Endothelial cell of umbilical vein (primary cell): ENCODE measurements around the gene ARNT2. TPM values are rescaled to one million over a fixed set of nuclear protein-coding genes. Genes with fewer than 3 reads are reported as not detected.

Experiments
- BruUV-seq: library from RNA; stranded (reverse); fragments of 400-500 nt; replicated peaks from 2 replicates; lab custom pipeline; 2021; lab: Mats Ljungman, UMichigan
- CTCF ChIA-PET: fragments of 300-600, 350-600 bp; sonication (Branson Sonifier 250); formaldehyde crosslinking; loops from one replicate; lab custom pipeline; 2021; ENCODE audit warnings: antibody characterized with exemption, inconsistent platforms; lab: Charles Lee
- POLR2A ChIA-PET: fragments of 300-600, 350-600 bp; sonication (Branson Sonifier 250); formaldehyde crosslinking; loops from one replicate; lab custom pipeline; 2021; ENCODE audit warnings: antibody characterized with exemption, inconsistent platforms; lab: Charles Lee
- DNase-seq: peaks from one replicate; pipeline ENCODE4 v3.0.0-alpha.2; 2011; ENCODE audit warnings: low read depth, low spot score
- FAIRE-seq: peaks from 2 replicates; lab custom pipeline; 2011; peaks lifted over from hg19 to GRCh38; lab: Jason Lieb, UNC
- H2AFZ ChIP-seq: 2 replicates; pipeline ENCODE4 v1.6.0; 2012; ENCODE audit warnings: low read depth, low read length, control low read depth, inconsistent platforms
- H3K27ac ChIP-seq: 2 replicates; pipeline ENCODE4 v1.5.1; 2011; ENCODE audit warnings: low read depth, mild to moderate bottlenecking, control low read depth, low read length, moderate library complexity; ENCODE audit not compliant: insufficient read depth
- H3K27me3 ChIP-seq, 2 experiments: 2 replicates each; pipeline versions ENCODE4 v1.6.0 to v1.6.1; 2011; ENCODE audit warnings: low read length in 2 of 2, mixed read lengths in 1 of 2; ENCODE audit not compliant: control insufficient read depth in 2 of 2, insufficient read depth in 2 of 2
- H3K36me3 ChIP-seq, 2 experiments: 2 replicates in 1 of 2; 3 replicates in 1 of 2; pipeline ENCODE4 v1.5.1; 2011; ENCODE audit warnings: low read length in 2 of 2, mild to moderate bottlenecking in 1 of 2, moderate library complexity in 1 of 2; ENCODE audit not compliant: control insufficient read depth in 2 of 2, insufficient read depth in 2 of 2; ENCODE audit errors: extremely low read depth in 1 of 2
- H3K4me1 ChIP-seq: 3 replicates; pipeline ENCODE4 v1.5.1; 2011; ENCODE audit warnings: mild to moderate bottlenecking, low read length; ENCODE audit not compliant: control insufficient read depth, insufficient read depth; ENCODE audit errors: extremely low read depth
- H3K4me2 ChIP-seq: 2 replicates; pipeline ENCODE4 v1.6.1; 2011; ENCODE audit warnings: low read length, control low read depth, mixed read lengths; ENCODE audit not compliant: insufficient read depth
- H3K4me3 ChIP-seq, 3 experiments: fragments of 200-600 bp in 1 of 3; sonication (generic), shearing (Covaris generic) in 1 of 3; replicated peaks in 1 of 3; 2 replicates each; pipeline ENCODE4 v1.5.1; 2011 to 2016; ENCODE audit warnings: control low read depth in 3 of 3, low read length in 3 of 3, mild to moderate bottlenecking in 2 of 3, inconsistent platforms in 1 of 3, low read depth in 1 of 3, moderate library complexity in 1 of 3; ENCODE audit not compliant: insufficient read depth in 1 of 3
- H3K79me2 ChIP-seq: 2 replicates; pipeline ENCODE4 v1.6.0; 2012; ENCODE audit warnings: low read length, inconsistent platforms; ENCODE audit not compliant: control insufficient read depth, insufficient read depth
- H3K9ac ChIP-seq: replicated peaks from 2 replicates; pipeline ENCODE3; 2011; ENCODE audit warnings: low read length, control low read depth; ENCODE audit not compliant: insufficient read depth; ENCODE audit errors: extremely low read depth
- H3K9me1 ChIP-seq: replicated peaks from 3 replicates; pipeline ENCODE4 v1.6.0; 2011; ENCODE audit warnings: mild to moderate bottlenecking, low read length; ENCODE audit not compliant: control insufficient read depth, insufficient read depth; ENCODE audit errors: extremely low read depth
- H3K9me3 ChIP-seq: replicated peaks from 2 replicates; pipeline ENCODE4 v1.5.1; 2012; ENCODE audit warnings: low read length, inconsistent platforms; ENCODE audit not compliant: control insufficient read depth, insufficient read depth
- H4K20me1 ChIP-seq: replicated peaks from 2 replicates; pipeline ENCODE3; 2011; ENCODE audit warnings: mild to moderate bottlenecking, low read length; ENCODE audit not compliant: control insufficient read depth, insufficient read depth; ENCODE audit errors: extremely low read depth
- EZH2 ChIP-seq: IDR thresholded peaks from 2 replicates; pipeline ENCODE4 v1.6.1; 2012; ENCODE audit warnings: borderline replicate concordance, low read depth, mild to moderate bottlenecking, moderate library complexity, low read length, inconsistent platforms; ENCODE audit not compliant: severe bottlenecking
- FOS ChIP-seq: IDR thresholded peaks from 2 replicates; pipeline ENCODE4 v1.6.1; 2011; ENCODE audit warnings: mild to moderate bottlenecking, low read length, moderate library complexity, borderline replicate concordance; ENCODE audit not compliant: insufficient read depth
- JUN ChIP-seq: IDR thresholded peaks from 2 replicates; pipeline ENCODE4 v1.6.1; 2011; ENCODE audit warnings: borderline replicate concordance, low read depth; ENCODE audit not compliant: insufficient read length, insufficient read depth
- MAX ChIP-seq: IDR thresholded peaks from 2 replicates; pipeline ENCODE4 v1.6.1; 2011; ENCODE audit not compliant: insufficient read depth, insufficient read length
- MYC ChIP-seq: IDR thresholded peaks from one replicate; pipeline ENCODE4 v1.6.1; 2011; ENCODE audit warnings: mild to moderate bottlenecking, low read depth, low read length
- dilution Hi-C: fragments of 300-500 bp; cut with MboI; formaldehyde crosslinking; loops from one replicate; pipeline ENCODE4 v1.15.0; 2019; ENCODE audit warnings: low sequenced_read_pairs; ENCODE audit not compliant: extremely low pct_ligation_motif_present
- intact Hi-C: fragments of 100-400 bp; cut with micrococcal nuclease; formaldehyde crosslinking; loops from one replicate; pipeline ENCODE4 v1.10.0; 2022
- polyA plus RNA-seq, 4 experiments: library from polyadenylated mRNA; depleted of rRNA in 3 of 4; stranded (reverse) in 3 of 4; unstranded in 1 of 4; fragments of >200 nt; gene quantifications; 2 replicates each; pipeline versions ENCODE4 v1.2.1 to v1.2.3, GENCODE V29; 2011 to 2012; ENCODE audit warnings: missing spikeins in 1 of 4
- total RNA-seq: library from RNA; stranded (reverse); gene quantifications from 2 replicates; pipeline ENCODE4 v1.2.3, GENCODE V29; 2021
- TF ChIP-seq, protein P1 (sequence below), 2 donors: IDR thresholded peaks; 1 replicate in 1 of 2; 2 replicates in 1 of 2; pipeline ENCODE4 v1.5.1; 2011; ENCODE audit warnings: low read length in 2 of 2, mild to moderate bottlenecking in 2 of 2, moderate library complexity in 2 of 2, control low read depth in 1 of 2, inconsistent platforms in 1 of 2, low read depth in 1 of 2; ENCODE audit not compliant: insufficient read depth in 1 of 2; ENCODE audit errors: extremely low read depth in 1 of 2

The ARNT2 gene
- total and polyA plus RNA-seq, 2 donors (not counting 3 experiments of a cell fraction or from before 2014, with no cell fraction given): 0.03 to 0.20 TPM

DNA sequence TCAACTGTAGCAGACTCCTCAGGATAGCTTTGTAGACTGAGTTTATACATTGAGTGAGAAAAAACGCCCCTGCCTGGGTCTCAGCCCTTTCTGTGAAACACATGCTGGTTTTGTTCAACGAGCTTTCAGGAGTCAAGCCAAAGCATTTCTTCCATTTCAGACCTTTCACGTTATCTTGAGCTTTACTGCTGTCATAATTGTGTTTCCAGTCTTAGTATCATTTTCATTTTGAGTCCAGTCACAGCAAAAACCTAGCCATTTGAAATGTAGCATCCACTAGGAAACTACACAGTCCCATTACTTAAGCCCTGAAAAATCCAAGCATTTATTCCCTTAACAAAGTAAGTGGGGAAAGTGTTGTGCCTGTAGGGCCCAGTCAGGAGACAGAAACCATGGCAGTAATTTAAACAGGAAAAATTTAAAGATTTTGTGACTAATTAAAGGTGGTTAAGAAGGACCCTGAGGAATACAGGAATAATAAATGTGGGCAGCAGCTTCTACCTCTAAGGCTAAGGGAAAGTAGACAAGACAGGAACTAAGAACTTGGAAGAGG is 180.9 kb downstream of the ARNT2 start:
- intact Hi-C loops (loop anchor here (5.0 kb wide), 1 partner anchor 192 kb away; the partner anchor contains the start of gene CEMIP), dilution Hi-C loops (no loop called here)
- no peak for DNase-seq
- TF ChIP-seq MAX (no peak), EZH2 (no peak), JUN (no peak), MYC (no peak), FOS (no peak)
- TF ChIP-seq, protein P1, sequence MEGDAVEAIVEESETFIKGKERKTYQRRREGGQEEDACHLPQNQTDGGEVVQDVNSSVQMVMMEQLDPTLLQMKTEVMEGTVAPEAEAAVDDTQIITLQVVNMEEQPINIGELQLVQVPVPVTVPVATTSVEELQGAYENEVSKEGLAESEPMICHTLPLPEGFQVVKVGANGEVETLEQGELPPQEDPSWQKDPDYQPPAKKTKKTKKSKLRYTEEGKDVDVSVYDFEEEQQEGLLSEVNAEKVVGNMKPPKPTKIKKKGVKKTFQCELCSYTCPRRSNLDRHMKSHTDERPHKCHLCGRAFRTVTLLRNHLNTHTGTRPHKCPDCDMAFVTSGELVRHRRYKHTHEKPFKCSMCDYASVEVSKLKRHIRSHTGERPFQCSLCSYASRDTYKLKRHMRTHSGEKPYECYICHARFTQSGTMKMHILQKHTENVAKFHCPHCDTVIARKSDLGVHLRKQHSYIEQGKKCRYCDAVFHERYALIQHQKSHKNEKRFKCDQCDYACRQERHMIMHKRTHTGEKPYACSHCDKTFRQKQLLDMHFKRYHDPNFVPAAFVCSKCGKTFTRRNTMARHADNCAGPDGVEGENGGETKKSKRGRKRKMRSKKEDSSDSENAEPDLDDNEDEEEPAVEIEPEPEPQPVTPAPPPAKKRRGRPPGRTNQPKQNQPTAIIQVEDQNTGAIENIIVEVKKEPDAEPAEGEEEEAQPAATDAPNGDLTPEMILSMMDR (IDR thresholded peaks at IDR 0.05; ENCODE audit: extremely low read depth in 1 of 2, insufficient read depth in 1 of 2, low read depth in 1 of 2, low read length in 2 of 2): no peak
- Histone ChIP-seq H2AFZ (no peak overlapping the region), H3K4me3 (no peak overlapping the region), H3K9me1 (no peaks in the 10 kb centered on the region), H3K4me2 (no peak overlapping the region), H3K9me3 (no peaks in the 10 kb centered on the region), H3K9ac (no peak overlapping the region), H3K27ac (no peak overlapping the region), H3K79me2 (no peaks in the 10 kb centered on the region), H3K27me3 (no peaks in the 10 kb centered on the region), H3K4me1 (peaks cover 21% of the 10 kb centered on the region), H3K36me3 (no peaks in the 10 kb centered on the region), H4K20me1 (no peaks in the 10 kb centered on the region)
- FAIRE-seq: no peak
- no TSS peak for BruUV-seq
- ChIA-PET CTCF (interaction anchor here (1.2 kb wide), 1 partner anchor 191 kb away, joined by 3 read pairs; no protein-coding TSS in a partner anchor), POLR2A (no interaction called here)
